Kidney glomerular epithelial cell (primary cell): ENCODE data around the gene INTS3.
"Not testable (repeated sequence)": the region's sequence is repeated elsewhere in the genome, so short reads cannot be mapped to it uniquely, and the experiment has no call there.

Source experiments
- DNase-seq: peaks from one replicate; lab custom pipeline; 2025; lab: John Stamatoyannopoulos, UW

INTS3 gene

GRCh38 chr1:153752072-153752471 is 24.2 kb downstream of the INTS3 start:
- no peak for DNase-seq

DNA sequence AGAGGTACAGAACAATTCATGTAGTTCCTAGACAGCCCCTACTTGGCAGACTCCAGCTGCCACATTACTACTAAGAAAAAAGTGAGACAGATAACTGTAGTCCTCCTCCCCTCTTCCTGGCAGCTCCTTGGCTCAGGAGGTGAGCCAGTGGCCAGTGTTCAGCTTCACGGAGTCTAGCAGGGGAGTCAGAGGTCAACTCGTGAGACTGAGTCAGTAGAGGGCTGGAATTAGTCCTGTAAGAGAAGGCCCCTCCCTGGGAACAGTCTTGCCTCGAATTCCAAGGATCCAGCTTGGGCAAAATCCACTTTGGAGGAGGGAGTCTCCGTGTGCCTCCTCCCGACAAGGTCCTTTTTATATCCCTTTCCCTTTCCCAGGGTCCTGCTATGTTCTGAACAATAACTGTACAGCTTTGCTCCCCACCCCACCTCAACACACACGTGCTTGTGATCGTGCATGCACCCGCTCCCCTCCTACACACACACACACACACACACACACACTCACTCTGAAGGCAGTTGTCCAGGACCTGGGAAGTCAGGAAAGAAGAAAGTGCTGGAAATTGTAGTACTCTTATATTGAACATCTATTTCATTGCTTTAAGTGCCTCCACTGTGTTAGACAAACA is 24.8 kb downstream of the INTS3 start:
- peak; percentile 93 for DNase-seq

DNA sequence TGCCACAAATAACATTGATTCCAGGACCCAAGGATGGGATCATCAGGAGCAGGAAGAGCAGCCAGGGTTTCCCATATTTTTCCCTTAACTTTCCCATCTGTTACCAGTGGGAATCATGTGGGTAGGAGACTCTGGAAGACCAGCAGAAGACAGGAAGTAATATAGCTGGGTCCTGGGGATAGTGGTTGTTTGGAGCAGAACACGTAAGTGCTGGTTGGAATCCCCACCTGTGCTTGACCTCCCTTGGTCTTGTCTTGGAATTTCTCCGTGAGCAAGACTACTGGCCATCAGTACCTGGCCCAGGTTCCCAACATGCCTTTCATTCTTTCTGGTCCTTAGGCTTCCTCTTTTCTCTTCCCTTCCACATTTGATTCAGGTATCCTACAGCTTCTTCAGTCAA is 26.4 kb downstream of the INTS3 start:
- no peak for DNase-seq

DNA sequence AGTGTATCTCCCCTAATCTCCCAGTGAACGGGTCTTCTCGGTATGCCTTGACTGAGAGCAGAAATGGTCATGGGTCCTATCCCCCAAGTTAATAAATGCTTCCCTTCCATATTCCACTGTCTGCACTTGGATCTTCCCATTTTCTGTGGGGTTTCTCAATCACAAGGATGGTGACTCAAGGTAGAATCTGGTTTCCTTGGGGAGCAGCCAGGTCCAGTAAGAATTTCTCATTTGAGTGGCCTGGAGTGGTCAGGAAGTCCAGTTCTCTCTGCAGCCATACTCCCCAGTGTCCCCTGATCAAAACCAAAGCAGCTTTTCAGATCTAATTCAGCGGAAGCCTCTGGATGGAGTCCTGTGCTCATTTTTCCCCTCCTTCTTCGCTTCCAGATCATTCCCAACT is 32.6 kb downstream of the INTS3 start:
- no peak for DNase-seq

- no peak for DNase-seq
These were observed 35.7 kb downstream of the INTS3 start for GRCh38 chr1:153763365-153764225.

GRCh38 chr1:153764310-153764709 is 36.5 kb downstream of the INTS3 start:
- DNase-seq: no peak

- DNase-seq: not testable (repeated sequence)
These were observed 38.8 kb downstream of the INTS3 start for GRCh38 chr1:153766663-153767062.

- no peak for DNase-seq
These were observed 39.7 kb downstream of the INTS3 start for GRCh38 chr1:153767519-153767918.

DNA sequence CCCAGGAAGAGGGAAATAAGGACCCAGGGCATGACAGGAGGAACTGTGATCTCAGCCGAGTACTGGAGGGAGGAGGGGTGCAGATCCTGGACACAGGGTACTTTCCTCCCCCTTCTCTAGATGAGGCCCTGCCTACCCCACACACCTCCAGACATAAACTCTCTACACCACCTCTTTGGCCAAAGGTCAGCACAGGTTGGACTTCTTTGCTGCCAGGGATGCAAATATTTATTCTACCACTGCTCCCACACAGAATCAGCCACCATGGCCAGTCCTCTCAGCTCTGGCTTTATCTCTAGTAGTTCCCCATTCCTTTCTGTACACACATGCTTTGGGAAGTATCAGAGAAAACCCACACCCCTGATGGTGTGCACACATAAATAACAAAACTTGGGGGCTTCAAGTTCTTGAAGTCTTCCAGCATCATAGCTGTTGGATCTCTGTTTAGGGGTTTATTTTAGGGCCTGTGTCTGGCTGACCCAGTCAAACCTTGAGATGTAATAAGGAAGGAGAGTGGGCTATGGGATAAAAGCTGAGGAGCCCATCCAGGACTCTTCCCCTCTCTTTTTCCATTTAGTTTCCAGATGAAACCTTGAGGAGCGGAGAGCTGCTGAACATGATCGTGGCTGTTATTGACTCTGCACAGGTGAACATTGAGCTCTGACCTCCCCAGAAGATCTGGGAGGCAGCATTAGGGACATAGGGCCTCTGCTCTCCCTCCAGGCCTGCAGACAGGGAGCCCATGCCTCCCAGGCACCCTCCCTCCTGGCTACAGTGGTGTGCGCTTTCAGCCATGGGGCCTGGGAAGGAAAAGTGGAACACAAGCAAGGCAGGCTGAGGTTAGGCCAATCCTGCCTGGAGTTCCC is 40.7 kb downstream of the INTS3 start:
- peak; percentile 55 for DNase-seq

GRCh38 chr1:153769221-153769620 is 41.4 kb downstream of the INTS3 start:
- DNase-seq: no peak

GRCh38 chr1:153770797-153771196 is 42.9 kb downstream of the INTS3 start:
- DNase-seq: no peak

GRCh38 chr1:153771261-153771660 is 43.4 kb downstream of the INTS3 start:
- DNase-seq: no peak

GRCh38 chr1:153771841-153772593 is 44.2 kb downstream of the INTS3 start:
- no peak for DNase-seq

GRCh38 chr1:153773096-153773921 is 45.5 kb downstream of the INTS3 start:
- no peak for DNase-seq

- no peak for DNase-seq
These were observed 46.3 kb downstream of the INTS3 start for GRCh38 chr1:153774026-153774595.

DNA sequence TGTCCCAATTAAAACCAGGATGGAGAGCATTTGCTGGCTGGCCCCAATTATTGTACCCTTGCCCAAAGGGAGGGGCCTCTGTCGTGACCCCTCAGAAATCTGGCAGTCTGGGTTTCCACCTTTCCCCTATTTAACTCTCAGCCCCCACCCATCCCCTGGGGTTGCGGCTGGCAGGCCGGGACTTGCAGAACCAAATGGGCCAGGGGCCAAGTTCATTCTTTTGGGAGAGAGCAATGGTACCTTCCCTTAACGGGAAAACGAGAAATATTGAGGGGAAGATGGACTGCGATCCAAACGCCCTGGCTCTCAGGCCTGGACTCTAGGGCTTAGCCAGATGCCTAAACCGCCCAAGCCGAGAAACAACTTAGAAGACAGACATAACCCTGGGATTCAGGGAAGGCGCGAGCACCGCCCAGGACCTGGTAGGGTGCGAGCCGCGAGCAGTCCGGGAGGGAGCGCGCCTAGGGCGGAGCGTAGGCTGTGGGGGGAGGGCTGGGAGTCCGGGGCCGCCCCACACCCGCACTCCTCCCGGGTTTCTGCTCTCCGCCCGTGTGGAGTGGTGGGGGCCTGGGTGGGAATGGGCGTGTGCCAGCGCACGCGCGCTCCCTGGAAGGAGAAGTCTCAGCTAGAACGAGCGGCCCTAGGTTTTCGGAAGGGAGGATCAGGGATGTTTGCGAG is 47.1 kb downstream of the INTS3 start, which contains the start of gene SLC27A3:
TSS of gene SLC27A3 (plus strand) at position 628 of the 678 bp plus-strand sequence. CDS start 91 bp downstream, outside the sequence.
- DNase-seq: peak; percentile 51

- DNase-seq: peak; percentile 32
These were observed 47.8 kb downstream of the INTS3 start for GRCh38 chr1:153775458-153776327.

DNA sequence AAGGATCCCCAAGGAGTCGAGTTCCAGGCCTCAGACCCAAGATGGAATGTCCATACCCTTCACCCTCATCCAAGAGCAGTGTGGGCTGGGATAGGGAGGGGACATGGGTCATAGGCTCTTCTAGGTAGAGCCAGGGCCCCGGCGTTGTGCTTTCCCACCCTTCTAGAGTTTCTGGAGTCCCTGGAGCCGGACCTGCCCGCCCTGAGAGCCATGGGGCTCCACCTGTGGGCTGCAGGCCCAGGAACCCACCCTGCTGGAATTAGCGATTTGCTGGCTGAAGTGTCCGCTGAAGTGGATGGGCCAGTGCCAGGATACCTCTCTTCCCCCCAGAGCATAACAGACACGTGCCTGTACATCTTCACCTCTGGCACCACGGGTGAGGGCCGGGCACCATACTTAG is 48.5 kb downstream of the INTS3 start:
- DNase-seq: no peak

- DNase-seq: no peak
These were observed 49.1 kb downstream of the INTS3 start for GRCh38 chr1:153776845-153777370.
